Sigmoid colon (tissue), 7 donors: Measurements from ENCODE around the gene FAM110C. TPM values are rescaled to one million over a fixed set of nuclear protein-coding genes. Genes with fewer than 3 reads are reported as not detected.
"Not testable (repeated sequence)": the region's sequence is repeated elsewhere in the genome, so short reads cannot be mapped to it uniquely, and the experiment has no call there.

ENCODE experiments used
- DNase-seq: peaks from one replicate; pipeline ENCODE4 v3.0.0-alpha.2; 2019
- H3K27ac ChIP-seq, 4 donors: fragments of 200-600 bp; sonication (generic); one replicate each; pipeline ENCODE4 v1.5.1; 2016 to 2019; ENCODE audit warnings: mild to moderate bottlenecking in 1 of 4
- H3K27me3 ChIP-seq, 3 donors: fragments of 200-600 bp; sonication (generic); one replicate each; pipeline ENCODE4 v1.5.1; 2019; ENCODE audit warnings: mild to moderate bottlenecking in 1 of 3
- H3K36me3 ChIP-seq, 4 donors: fragments of 200-600 bp; sonication (generic); one replicate each; pipeline ENCODE4 v1.5.1; 2016 to 2019
- H3K4me1 ChIP-seq, 4 donors: fragments of 200-600 bp; sonication (generic); one replicate each; pipeline ENCODE4 v1.5.1; 2017 to 2019
- H3K4me3 ChIP-seq, 4 donors: fragments of 200-600 bp; sonication (generic); one replicate each; pipeline ENCODE4 v1.5.1; 2017 to 2019; ENCODE audit warnings: mild to moderate bottlenecking in 2 of 4, moderate library complexity in 1 of 4
- H3K9me3 ChIP-seq, 4 donors: fragments of 200-600 bp in 3 of 4; sonication (generic) in 3 of 4; one replicate each; pipeline versions ENCODE4 v1.5.1 to v1.6.1; 2013 to 2019
- EP300 ChIP-seq, 4 donors: sonication (generic); formaldehyde crosslinking; IDR thresholded peaks; one replicate each; pipeline ENCODE4 v1.6.1; 2017; ENCODE audit warnings: antibody characterized with exemption in 4 of 4
- POLR2A ChIP-seq, 2 donors: fragments of 450-650 bp; IDR thresholded peaks; one replicate each; pipeline ENCODE4 v1.6.1; 2016; ENCODE audit warnings: antibody characterized with exemption in 2 of 2, mild to moderate bottlenecking in 2 of 2, moderate library complexity in 2 of 2
- POLR2AphosphoS5 ChIP-seq, 4 donors: sonication (generic); formaldehyde crosslinking; IDR thresholded peaks; one replicate each; pipeline ENCODE4 v1.6.1; 2017; ENCODE audit warnings: antibody characterized with exemption in 4 of 4
- WGBS, 2 donors: extraction: QIAGEN DNeasy Blood & Tissue Kit; methylation state at CpG; one replicate each; pipeline ENCODE4 v1.1.7; 2013; 5-methylcytosine and 5-hydroxymethylcytosine counted together
- intact Hi-C: fragments of 100-400 bp; cut with DNase I; formaldehyde crosslinking; loops from one replicate; pipeline ENCODE4 v1.15.1; 2023
- polyA plus RNA-seq, 3 donors: library from polyadenylated mRNA; stranded (reverse); fragments of 200-250 nt; gene quantifications; one replicate each; pipeline ENCODE4 v1.2.3, GENCODE V29; 2013
- total RNA-seq, 4 donors: library from RNA; depleted of rRNA; stranded (reverse); fragments of >200 nt; gene quantifications; one replicate each; pipeline ENCODE4 v1.1.0, GENCODE V29; 2016
- TF ChIP-seq, protein P1 (sequence below), 4 experiments: fragments of 450-650 bp in 3 of 4; fragments of 200-600 bp in 1 of 4; IDR thresholded peaks; one replicate each; pipeline ENCODE4 v1.5.1; 2016 to 2019; ENCODE audit warnings: antibody characterized with exemption in 4 of 4, mild to moderate bottlenecking in 3 of 4, moderate library complexity in 2 of 4
- donor health status: healthy with polysubstance abuse.
- donor health status: Bipolar disorder and iron deficiency.
- donor health status: healthy.

FAM110C gene
- total and polyA plus RNA-seq, 7 donors = 0.16 to 24.6 (median 10.1) TPM; not detected in 2

DNA sequence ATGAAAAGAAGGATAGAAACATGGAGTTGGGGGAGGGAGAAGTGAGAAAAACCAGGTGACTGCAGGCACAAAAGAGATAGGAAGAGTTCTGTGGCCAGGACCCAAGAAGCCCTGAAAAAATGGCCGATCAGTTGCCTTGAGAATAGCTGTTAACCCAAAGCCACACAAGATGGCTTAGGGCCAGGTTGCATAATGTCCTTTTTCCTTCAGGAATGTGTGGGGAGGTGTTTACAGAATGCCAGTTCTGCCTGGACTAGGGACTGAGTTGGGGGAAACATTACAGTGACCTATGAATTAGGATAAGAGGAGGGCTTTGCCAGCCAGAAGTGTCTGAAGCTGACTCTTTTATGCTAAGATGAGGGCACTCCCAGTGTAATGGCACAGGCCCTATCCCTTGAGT is 17.1 kb downstream of the FAM110C start:
- TF ChIP-seq POLR2AphosphoS5 (IDR thresholded peaks at IDR 0.05) = no peak
- TF ChIP-seq POLR2A (IDR thresholded peaks at IDR 0.05) = no peak
- TF ChIP-seq, protein P1, sequence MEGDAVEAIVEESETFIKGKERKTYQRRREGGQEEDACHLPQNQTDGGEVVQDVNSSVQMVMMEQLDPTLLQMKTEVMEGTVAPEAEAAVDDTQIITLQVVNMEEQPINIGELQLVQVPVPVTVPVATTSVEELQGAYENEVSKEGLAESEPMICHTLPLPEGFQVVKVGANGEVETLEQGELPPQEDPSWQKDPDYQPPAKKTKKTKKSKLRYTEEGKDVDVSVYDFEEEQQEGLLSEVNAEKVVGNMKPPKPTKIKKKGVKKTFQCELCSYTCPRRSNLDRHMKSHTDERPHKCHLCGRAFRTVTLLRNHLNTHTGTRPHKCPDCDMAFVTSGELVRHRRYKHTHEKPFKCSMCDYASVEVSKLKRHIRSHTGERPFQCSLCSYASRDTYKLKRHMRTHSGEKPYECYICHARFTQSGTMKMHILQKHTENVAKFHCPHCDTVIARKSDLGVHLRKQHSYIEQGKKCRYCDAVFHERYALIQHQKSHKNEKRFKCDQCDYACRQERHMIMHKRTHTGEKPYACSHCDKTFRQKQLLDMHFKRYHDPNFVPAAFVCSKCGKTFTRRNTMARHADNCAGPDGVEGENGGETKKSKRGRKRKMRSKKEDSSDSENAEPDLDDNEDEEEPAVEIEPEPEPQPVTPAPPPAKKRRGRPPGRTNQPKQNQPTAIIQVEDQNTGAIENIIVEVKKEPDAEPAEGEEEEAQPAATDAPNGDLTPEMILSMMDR (IDR thresholded peaks at IDR 0.05) = no peak
- TF ChIP-seq EP300 (IDR thresholded peaks at IDR 0.05) = no peak
- H3K9me3 ChIP-seq = no peaks in the 10 kb centered on the region
- H3K4me3 ChIP-seq = no peak overlapping the region
- intact Hi-C loops = no loop called here
- DNase-seq = no peak
- 65 to 83% methylated on average over 1 of the region's 1 CpG for WGBS, 2 donors
- no peaks in the 10 kb centered on the region for H3K36me3 ChIP-seq
- no peak overlapping the region for H3K27ac ChIP-seq
- no peaks in the 10 kb centered on the region for H3K4me1 ChIP-seq
- H3K27me3 ChIP-seq = no peaks in the 10 kb centered on the region

DNA sequence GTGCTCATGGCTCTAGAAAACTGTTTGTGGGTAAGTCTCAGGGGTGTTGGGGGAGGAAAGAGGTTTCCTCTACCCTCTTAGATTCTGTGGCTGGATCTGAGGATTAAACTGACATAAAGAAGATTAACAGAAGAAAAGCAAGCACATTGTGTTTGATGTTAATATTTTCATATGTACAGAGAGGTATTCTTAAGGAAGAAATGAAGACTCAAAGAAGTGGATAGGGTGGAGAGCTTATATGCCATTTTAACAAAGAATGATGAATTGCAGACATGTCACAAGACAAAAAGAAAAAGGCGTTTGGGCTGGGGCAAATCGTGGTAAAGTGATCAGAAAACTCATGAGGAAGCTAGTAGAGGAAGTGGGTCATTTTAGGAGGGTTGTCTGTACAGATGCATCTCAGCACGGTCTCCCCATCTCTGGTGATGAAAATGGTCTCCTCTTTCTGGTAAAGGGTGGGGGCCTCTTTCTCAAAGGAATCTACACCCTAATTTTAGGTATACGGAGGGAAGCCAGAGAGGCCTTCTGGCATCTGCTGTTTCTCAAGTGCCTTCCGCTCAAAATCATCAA is 17.8 kb downstream of the FAM110C start:
- 48 to 85% methylated on average over 5 of the region's 5 CpGs for WGBS, 2 donors
- Histone ChIP-seq H3K36me3 (no peaks in the 10 kb centered on the region), H3K4me3 (no peak overlapping the region), H3K27me3 (no peaks in the 10 kb centered on the region), H3K9me3 (no peaks in the 10 kb centered on the region), H3K4me1 (no peaks in the 10 kb centered on the region), H3K27ac (no peak overlapping the region)
- no peak for DNase-seq
- intact Hi-C loops = no loop called here
- TF ChIP-seq, protein P1 (IDR thresholded peaks at IDR 0.05) = no peak
- no peak for TF ChIP-seq EP300 (IDR thresholded peaks at IDR 0.05)
- TF ChIP-seq POLR2A (IDR thresholded peaks at IDR 0.05) = no peak
- TF ChIP-seq POLR2AphosphoS5 (IDR thresholded peaks at IDR 0.05) = no peak

DNA sequence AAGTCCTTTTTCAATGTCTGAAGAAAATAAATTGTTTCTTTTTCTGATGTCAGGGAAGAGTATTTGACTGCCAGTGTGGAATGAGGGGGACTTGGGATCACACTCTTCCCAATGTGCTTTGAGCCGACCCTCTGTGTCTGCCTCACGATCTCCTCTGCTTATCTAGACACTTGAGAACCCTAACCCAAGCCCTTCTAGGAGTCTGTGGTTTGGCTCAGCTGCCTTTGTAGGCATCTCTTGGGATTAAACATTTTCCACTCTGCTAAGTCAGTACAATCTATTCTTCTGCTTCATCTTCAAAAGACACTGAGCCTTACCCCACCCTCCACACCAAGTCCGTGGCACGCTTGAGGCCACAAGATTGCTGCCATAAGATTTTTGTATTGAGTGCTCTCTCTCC is 19.4 kb downstream of the FAM110C start:
- H3K27me3 ChIP-seq = no peaks in the 10 kb centered on the region
- no peak for DNase-seq
- WGBS, 2 donors = 64 to 86% methylated on average over 4 of the region's 4 CpGs
- H3K36me3 ChIP-seq = no peaks in the 10 kb centered on the region
- TF ChIP-seq POLR2A (IDR thresholded peaks at IDR 0.05) (no peak), POLR2AphosphoS5 (IDR thresholded peaks at IDR 0.05) (no peak), EP300 (IDR thresholded peaks at IDR 0.05) (no peak)
- no peak overlapping the region for H3K27ac ChIP-seq
- intact Hi-C loops = no loop called here
- no peak overlapping the region for H3K4me3 ChIP-seq
- no peaks in the 10 kb centered on the region for H3K4me1 ChIP-seq
- no peaks in the 10 kb centered on the region for H3K9me3 ChIP-seq

DNA sequence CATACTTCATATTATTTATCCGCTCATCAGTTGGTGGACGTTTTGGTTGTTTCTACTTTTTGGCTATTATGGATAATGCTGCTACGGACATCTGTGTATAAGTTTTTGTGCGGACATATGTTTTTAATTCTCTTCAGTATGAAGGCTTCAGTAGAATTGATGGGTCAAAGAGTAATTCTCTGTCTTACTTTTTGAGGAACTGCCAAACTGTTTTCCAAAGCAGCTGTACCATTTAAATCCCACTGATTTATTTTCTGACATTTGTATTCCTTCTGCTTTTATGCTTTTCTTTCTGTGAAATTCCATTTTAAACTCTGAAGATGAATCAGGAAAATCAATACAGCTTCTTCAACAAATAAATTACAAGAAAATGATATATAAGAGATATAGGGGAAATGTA is 20.8 kb downstream of the FAM110C start:
- no peak overlapping the region for H3K27ac ChIP-seq
- no peak for TF ChIP-seq POLR2A (IDR thresholded peaks at IDR 0.05)
- no peak for TF ChIP-seq EP300 (IDR thresholded peaks at IDR 0.05)
- no peak for TF ChIP-seq POLR2AphosphoS5 (IDR thresholded peaks at IDR 0.05)
- TF ChIP-seq, protein P1 (IDR thresholded peaks at IDR 0.05) = no peak
- DNase-seq = no peak
- H3K4me3 ChIP-seq = no peak overlapping the region
- H3K36me3 ChIP-seq = no peaks in the 10 kb centered on the region
- WGBS, 2 donors = 85 to 90% methylated on average over 4 of the region's 4 CpGs
- H3K4me1 ChIP-seq = no peaks in the 10 kb centered on the region
- intact Hi-C loops = no loop called here
- H3K27me3 ChIP-seq = no peaks in the 10 kb centered on the region
- H3K9me3 ChIP-seq = no peaks in the 10 kb centered on the region

DNA sequence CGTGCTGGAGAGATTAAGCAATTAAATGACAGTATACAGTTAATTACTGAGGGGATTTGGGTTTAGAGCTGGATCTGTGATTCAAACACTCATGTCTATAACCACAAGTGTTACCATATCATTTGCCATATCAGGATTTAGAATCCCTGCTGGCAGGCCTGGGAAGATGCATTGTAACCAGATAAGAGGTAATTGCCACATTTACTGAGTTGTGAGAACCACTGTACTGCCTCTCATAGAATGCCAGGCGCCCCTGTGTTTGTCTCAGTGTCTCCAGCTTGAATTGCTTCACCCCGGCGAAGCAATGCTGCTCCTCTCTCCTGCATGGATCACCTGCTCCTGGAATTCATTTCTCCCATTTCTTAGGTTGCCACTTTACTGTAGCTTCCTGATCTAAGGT is 21.7 kb downstream of the FAM110C start:
- H3K27ac ChIP-seq, H3K36me3 ChIP-seq, intact Hi-C loops, H3K9me3 ChIP-seq, H3K27me3 ChIP-seq, DNase-seq, H3K4me3 ChIP-seq, H3K4me1 ChIP-seq: not testable (repeated sequence)
- WGBS, 2 donors = 21 to 52% methylated on average over 4 of the region's 4 CpGs

DNA sequence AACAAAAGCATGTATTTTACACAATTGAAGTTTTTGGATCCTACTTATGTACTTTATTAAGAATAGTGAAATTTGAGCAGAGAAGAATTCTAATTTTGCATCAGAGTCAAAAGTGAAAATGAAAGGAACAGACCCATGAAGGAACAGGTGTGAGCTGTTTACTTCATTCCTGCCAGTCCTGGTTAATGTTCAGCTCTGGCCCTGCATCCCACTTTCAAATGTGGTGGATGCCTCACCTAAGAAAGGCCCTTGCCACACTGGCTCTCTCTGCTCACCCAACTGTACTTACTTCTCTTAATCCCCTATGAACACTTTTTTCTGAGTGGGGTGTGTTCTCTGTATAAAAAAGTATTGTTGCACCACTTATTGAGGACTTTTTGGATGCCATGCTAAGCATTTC is 22.2 kb downstream of the FAM110C start:
- no peak overlapping the region for H3K27ac ChIP-seq
- H3K4me1 ChIP-seq = no peaks in the 10 kb centered on the region
- no peak for DNase-seq

More for the DNA sequence above, 22.2 kb downstream of the FAM110C start:
- H3K4me3 ChIP-seq = no peak overlapping the region
- TF ChIP-seq POLR2AphosphoS5 (IDR thresholded peaks at IDR 0.05) (no peak), EP300 (IDR thresholded peaks at IDR 0.05) (no peak), POLR2A (IDR thresholded peaks at IDR 0.05) (no peak)
- TF ChIP-seq, protein P1 (IDR thresholded peaks at IDR 0.05) = no peak
- H3K36me3 ChIP-seq = no peaks in the 10 kb centered on the region
- intact Hi-C loops = no loop called here
- no peaks in the 10 kb centered on the region for H3K9me3 ChIP-seq
- no peaks in the 10 kb centered on the region for H3K27me3 ChIP-seq
